GM12878 (cell line): Measurements from ENCODE around the gene ANP32E. TPM values are rescaled to one million over a fixed set of nuclear protein-coding genes. Genes with fewer than 3 reads are reported as not detected.
"Not testable (repeated sequence)": the region's sequence is repeated elsewhere in the genome, so short reads cannot be mapped to it uniquely, and the experiment has no call there.

Experiments used
- ATAC-seq: fragments of 200-7000 bp; cut with Tn5 transposase; 3 replicates; pipeline ENCODE4 v1.9.1; 2020; ENCODE audit warnings: mild to moderate bottlenecking, moderate library complexity
- BruUV-seq: library from RNA; stranded (reverse); fragments of 400-500 nt; replicated peaks from 2 replicates; lab custom pipeline; 2021; lab: Mats Ljungman, UMichigan
- CTCF ChIA-PET: fragments of 300-600 bp; sonication (Branson Sonifier 250); formaldehyde crosslinking; extraction: SDS; loops from one replicate; lab custom pipeline; 2021; ENCODE audit warnings: inconsistent platforms; lab: Yijun Ruan, JAX
- POLR2A ChIA-PET: fragments of 350-600 bp; formaldehyde crosslinking; extraction: SDS; loops from one replicate; lab custom pipeline; 2021; ENCODE audit warnings: inconsistent platforms; lab: Charles Lee
- RAD21 ChIA-PET: fragments of 300-600 bp; sonication (Branson Sonifier 250); formaldehyde crosslinking; loops from one replicate; lab custom pipeline; 2023; ENCODE audit warnings: antibody characterized with exemption; ENCODE audit not compliant: unreplicated experiment; lab: Charles Lee
- SMC1A ChIA-PET: fragments of 300-600 bp; sonication (Branson Sonifier 250); formaldehyde crosslinking; loops from one replicate; lab custom pipeline; 2023; ENCODE audit not compliant: unreplicated experiment, uncharacterized antibody; lab: Charles Lee
- DNase-seq: peaks from one replicate; pipeline ENCODE4 v3.0.0-alpha.2; 2011; ENCODE audit warnings: low read depth, low spot score
- FAIRE-seq: peaks from 3 replicates; lab custom pipeline; 2011; peaks lifted over from hg19 to GRCh38; lab: Jason Lieb, UNC
- H2AFZ ChIP-seq: 2 replicates; pipeline ENCODE4 v1.6.0; 2011; ENCODE audit warnings: low read depth, low read length, control low read depth; ENCODE audit not compliant: control insufficient read depth
- H3K27ac ChIP-seq: 2 replicates; pipeline ENCODE4 v1.5.1; 2011; ENCODE audit warnings: control low read depth; ENCODE audit not compliant: control insufficient read depth, insufficient read depth
- H3K27me3 ChIP-seq, 2 experiments: replicated peaks in 1 of 2; 2 replicates each; pipeline versions ENCODE4 v1.6.0 to v1.6.1; 2011; ENCODE audit warnings: low read length in 1 of 2; ENCODE audit not compliant: control insufficient read depth in 2 of 2, insufficient read depth in 2 of 2
- H3K36me3 ChIP-seq, 2 experiments: 2 replicates each; pipeline ENCODE4 v1.5.1; 2011; ENCODE audit warnings: low read length in 1 of 2; ENCODE audit not compliant: control insufficient read depth in 2 of 2, insufficient read depth in 2 of 2
- H3K4me1 ChIP-seq: 2 replicates; pipeline ENCODE4 v1.6.1; 2011; ENCODE audit warnings: mild to moderate bottlenecking, low read length, moderate library complexity, mixed read lengths; ENCODE audit not compliant: control insufficient read depth, insufficient read depth
- H3K4me2 ChIP-seq: 2 replicates; pipeline ENCODE4 v1.6.0; 2011; ENCODE audit warnings: control low read depth; ENCODE audit not compliant: control insufficient read depth, insufficient read depth
- H3K4me3 ChIP-seq: fragments of 200-600 bp; sonication (generic); 2 replicates; pipeline ENCODE4 v1.5.1; 2016
- H3K79me2 ChIP-seq: 2 replicates; pipeline ENCODE4 v1.6.0; 2011; ENCODE audit warnings: low read length; ENCODE audit not compliant: control insufficient read depth, insufficient read depth
- H3K9ac ChIP-seq: 2 replicates; pipeline ENCODE4 v1.8.0; 2011; ENCODE audit warnings: low read length, control low read depth, mixed read lengths; ENCODE audit not compliant: control insufficient read depth, insufficient read depth
- H3K9me3 ChIP-seq: replicated peaks from 3 replicates; pipeline ENCODE4 v1.5.1; 2011; ENCODE audit warnings: mild to moderate bottlenecking, low read length; ENCODE audit not compliant: control insufficient read depth, insufficient read depth
- H4K20me1 ChIP-seq: 2 replicates; pipeline ENCODE4 v1.6.0; 2011; ENCODE audit not compliant: control insufficient read depth, insufficient read depth
- CREB1 ChIP-seq: IDR thresholded peaks from 2 replicates; pipeline ENCODE4 v1.6.1; 2012; ENCODE audit warnings: low read depth, mild to moderate bottlenecking, inconsistent platforms
- CTCF ChIP-seq, 3 experiments: IDR thresholded peaks in 2 of 3; conservative IDR thresholded peaks in 1 of 3; 2 replicates each; pipeline ENCODE4 v1.5.1; 2011; ENCODE audit warnings: low read depth in 3 of 3, low read length in 3 of 3, mild to moderate bottlenecking in 3 of 3, control low read depth in 2 of 3, moderate library complexity in 2 of 3, inconsistent platforms in 1 of 3, mixed read lengths in 1 of 3; ENCODE audit not compliant: control insufficient read depth in 2 of 3, insufficient read depth in 1 of 3; ENCODE audit errors: extremely low read depth in 1 of 3
- LARP7 ChIP-seq: fragments of 450-650 bp; IDR thresholded peaks from 2 replicates; pipeline ENCODE4 v1.6.1; 2017; ENCODE audit warnings: mild to moderate bottlenecking
- MXI1 ChIP-seq: fragments of 150-350 bp; IDR thresholded peaks from 2 replicates; pipeline ENCODE4 v1.6.1; 2011; ENCODE audit warnings: low read depth, mild to moderate bottlenecking, inconsistent platforms, low read length, improper control_type of control experiment
- TAF1 ChIP-seq: IDR thresholded peaks from 2 replicates; pipeline ENCODE4 v1.6.1; 2011; ENCODE audit warnings: mild to moderate bottlenecking, low read depth, low read length, borderline replicate concordance
- YY1 ChIP-seq: IDR thresholded peaks from 2 replicates; pipeline ENCODE4 v1.6.1; 2011; ENCODE audit warnings: low read depth, mild to moderate bottlenecking, low read length
- ZBTB40 ChIP-seq: fragments of 450-650 bp; IDR thresholded peaks from 2 replicates; pipeline ENCODE4 v1.6.1; 2016; ENCODE audit warnings: mild to moderate bottlenecking, moderate library complexity, borderline replicate concordance
- WGBS: methylation state at CpG from one replicate; pipeline ENCODE4 v1.1.6; 2016; ENCODE audit warnings: low lambda C conversion rate; ENCODE audit not compliant: insufficient replicate concordance, insufficient coverage; ENCODE audit errors: missing lambda C conversion rate; 5-methylcytosine and 5-hydroxymethylcytosine counted together
- in situ Hi-C: fragments of 300-500 bp; cut with MboI; formaldehyde crosslinking; loops from 9 replicates; pipeline ENCODE4 v1.14.3; 2018; ENCODE audit warnings: mixed read lengths
- intact Hi-C: fragments of 100-400 bp; cut with micrococcal nuclease; formaldehyde crosslinking; loops from one replicate; pipeline ENCODE4 v1.14.2; 2022; ENCODE audit not compliant: unreplicated experiment
- polyA plus RNA-seq, 11 experiments: library from polyadenylated mRNA; depleted of rRNA in 4 of 11; unstranded in 6 of 11; stranded (reverse) in 5 of 11; fragments of >200 nt; fragmentation: Nextera tagmentation in 4 of 11; fragmentation: Illumina TruSeq in 1 of 11; extraction: Ambion mirVana in 4 of 11; extraction: Trizol in 1 of 11; gene quantifications; 1 replicate in 1 of 11; 2 replicates in 10 of 11; pipeline versions ENCODE4 v1.2.1 to v1.2.3, GENCODE V29; 2011 to 2016; ENCODE audit warnings: inconsistent platforms in 2 of 11, missing spikeins in 2 of 11, low read depth in 1 of 11
- total RNA-seq, 4 experiments: library from RNA; depleted of rRNA in 3 of 4; stranded (reverse); fragments of >200 nt in 3 of 4; fragmentation: Illumina TruSeq in 1 of 4; extraction: Trizol in 1 of 4; gene quantifications; 2 replicates each; pipeline versions ENCODE4 v1.2.1 to v1.2.3, GENCODE V29; 2013 to 2021
- TF ChIP-seq, protein P1 (sequence below): IDR thresholded peaks from 2 replicates; pipeline ENCODE4 v1.6.1; 2012; ENCODE audit warnings: low read depth, low read length, improper control_type of control experiment

The ANP32E gene
- total and polyA plus RNA-seq, 10 of the 15 experiments (the other 5 are each of a cell fraction or from before 2014, with no cell fraction given), result 59.2 to 250 (median 121) TPM

DNA sequence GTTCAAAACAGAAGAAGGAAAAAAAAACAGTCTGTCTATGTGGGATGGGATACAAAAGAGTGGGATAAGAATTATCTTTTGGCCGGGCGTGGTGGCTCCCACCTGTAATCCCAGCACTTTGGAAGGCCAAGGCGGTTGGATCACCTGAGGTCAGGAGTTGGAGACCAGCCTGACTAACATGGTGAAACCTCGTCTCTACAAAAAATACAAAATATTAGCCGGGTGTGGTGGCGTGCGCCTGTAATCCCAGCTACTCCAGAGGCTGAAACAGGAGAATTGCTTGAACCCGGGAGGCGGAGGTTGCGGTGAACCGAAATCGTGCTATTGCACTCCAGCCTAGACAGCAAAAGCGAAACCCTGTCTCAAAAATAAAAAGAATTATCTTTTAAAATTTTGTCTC, 1.3 kb upstream of the ANP32E start:
- BruUV-seq, H3K27ac ChIP-seq, POLR2A ChIA-PET, DNase-seq, H3K9me3 ChIP-seq, RAD21 ChIA-PET, ATAC-seq, H4K20me1 ChIP-seq, H3K9ac ChIP-seq, FAIRE-seq, H3K4me1 ChIP-seq, H3K36me3 ChIP-seq, H3K27me3 ChIP-seq, in situ Hi-C loops, SMC1A ChIA-PET, H2AFZ ChIP-seq: not testable (repeated sequence)
- H3K4me2 ChIP-seq, result peak overlapping the region; percentile 65; the same call in 1 of the 2 replicates
- CTCF ChIA-PET, result interaction anchor here (1.8 kb wide), 1 partner anchor 19 kb away, joined by 5 read pairs; no protein-coding TSS in a partner anchor
- H3K4me3 ChIP-seq, result 0 out of 2 replicates have a peak overlapping the region, but pooled peaks have one; percentile 63
- intact Hi-C loops, result loop anchor here (5.0 to 10.0 kb wide), 2 partner anchors 35 to 128 kb away; partner anchors contain the start of genes C1orf54 and RPRD2
- 96% methylated on average over 13 of the region's 13 CpGs for WGBS
- peaks cover 39% of the 10 kb centered on the region for H3K79me2 ChIP-seq

- Histone ChIP-seq H3K27me3 (no peaks in the 10 kb centered on the region), H3K4me3 (peak overlapping the region; percentile 63), H3K79me2 (peaks cover 41% of the 10 kb centered on the region), H4K20me1 (no peaks in the 10 kb centered on the region), H2AFZ (peak overlapping the region; percentile 31), H3K4me2 (peak overlapping the region; percentile 65), H3K4me1 (no peaks in the 10 kb centered on the region), H3K9ac (peak overlapping the region; percentile 65), H3K9me3 (no peaks in the 10 kb centered on the region), H3K27ac (peak overlapping the region; percentile 69), H3K36me3 (no peaks in the 10 kb centered on the region)
- ChIA-PET POLR2A (no interaction called here), SMC1A (no interaction called here), CTCF (interaction anchor here (0.5 to 1.8 kb wide), 3 partner anchors 19 to 50 kb away, joined by 4 to 5 read pairs (median 4); no protein-coding TSS in a partner anchor), RAD21 (no interaction called here)
- no TSS peak for BruUV-seq
- intact Hi-C loops, result loop anchor here (5.0 to 10.0 kb wide), 2 partner anchors 36 to 128 kb away; partner anchors contain the start of genes C1orf54 and RPRD2
- ATAC-seq, result no peak
- DNase-seq, result no peak
- in situ Hi-C loops, result no loop called here
- TF ChIP-seq YY1 (peak; percentile 36; the same call in 1 of the 2 replicates), ZBTB40 (0 out of 2 replicates have a peak, but pooled peaks have one; percentile 14), CTCF (IDR thresholded peaks at IDR 0.05 in 2 of 3, conservative IDR thresholded peaks at IDR 0.05 in 1 of 3; ENCODE audit: control insufficient read depth in 2 of 3, extremely low read depth in 1 of 3, insufficient read depth in 1 of 3, low read depth in 3 of 3, low read length in 3 of 3) (0 out of 6 replicates have a peak, but pooled peaks of 1 of the 3 experiments have one; percentile 10), MXI1 (0 out of 2 replicates have a peak, but pooled peaks have one; percentile 1), LARP7 (peak; percentile 43; the same call in 1 of the 2 replicates), TAF1 (no peak), CREB1 (no peak)
- TF ChIP-seq, protein P1, sequence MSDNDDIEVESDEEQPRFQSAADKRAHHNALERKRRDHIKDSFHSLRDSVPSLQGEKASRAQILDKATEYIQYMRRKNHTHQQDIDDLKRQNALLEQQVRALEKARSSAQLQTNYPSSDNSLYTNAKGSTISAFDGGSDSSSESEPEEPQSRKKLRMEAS, result 0 out of 2 replicates have a peak, but pooled peaks have one; percentile 19
- no peak for FAIRE-seq
- WGBS, result 34% methylated on average over 10 of the region's 10 CpGs
Observed at GRCh38 chr1:150236614-150237100, 745 bp upstream of the ANP32E start.
